Body of pancreas (tissue), 4 donors: ENCODE data around the gene PAGE4.

ENCODE experiments used
- POLR2A ChIP-seq, 3 donors: fragments of 450-650 bp; IDR thresholded peaks; one replicate each; pipeline ENCODE4 v1.6.1; 2016; ENCODE audit warnings: antibody characterized with exemption in 3 of 3, mild to moderate bottlenecking in 2 of 3
- TF ChIP-seq, protein P1 (sequence below), 7 experiments: fragments of 450-650 bp in 4 of 7; fragments of 200-600 bp in 3 of 7; sonication (generic) in 3 of 7; IDR thresholded peaks; one replicate each; pipeline ENCODE4 v1.5.1; 2016 to 2019; ENCODE audit warnings: antibody characterized with exemption in 7 of 7

- TF ChIP-seq, protein P1, sequence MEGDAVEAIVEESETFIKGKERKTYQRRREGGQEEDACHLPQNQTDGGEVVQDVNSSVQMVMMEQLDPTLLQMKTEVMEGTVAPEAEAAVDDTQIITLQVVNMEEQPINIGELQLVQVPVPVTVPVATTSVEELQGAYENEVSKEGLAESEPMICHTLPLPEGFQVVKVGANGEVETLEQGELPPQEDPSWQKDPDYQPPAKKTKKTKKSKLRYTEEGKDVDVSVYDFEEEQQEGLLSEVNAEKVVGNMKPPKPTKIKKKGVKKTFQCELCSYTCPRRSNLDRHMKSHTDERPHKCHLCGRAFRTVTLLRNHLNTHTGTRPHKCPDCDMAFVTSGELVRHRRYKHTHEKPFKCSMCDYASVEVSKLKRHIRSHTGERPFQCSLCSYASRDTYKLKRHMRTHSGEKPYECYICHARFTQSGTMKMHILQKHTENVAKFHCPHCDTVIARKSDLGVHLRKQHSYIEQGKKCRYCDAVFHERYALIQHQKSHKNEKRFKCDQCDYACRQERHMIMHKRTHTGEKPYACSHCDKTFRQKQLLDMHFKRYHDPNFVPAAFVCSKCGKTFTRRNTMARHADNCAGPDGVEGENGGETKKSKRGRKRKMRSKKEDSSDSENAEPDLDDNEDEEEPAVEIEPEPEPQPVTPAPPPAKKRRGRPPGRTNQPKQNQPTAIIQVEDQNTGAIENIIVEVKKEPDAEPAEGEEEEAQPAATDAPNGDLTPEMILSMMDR (IDR thresholded peaks at IDR 0.05) = no peak
- no peak for TF ChIP-seq POLR2A (IDR thresholded peaks at IDR 0.05)
Observed at GRCh38 chrX:49799828-49800227, 29.3 kb upstream of the PAGE4 start.
